Endothelial cell of umbilical vein (primary cell): ENCODE measurements around the gene KRTAP27-1.

Experiments used
- EZH2 ChIP-seq: IDR thresholded peaks from 2 replicates; pipeline ENCODE4 v1.6.1; 2012; ENCODE audit warnings: borderline replicate concordance, low read depth, mild to moderate bottlenecking, moderate library complexity, low read length, inconsistent platforms; ENCODE audit not compliant: severe bottlenecking
- FOS ChIP-seq: IDR thresholded peaks from 2 replicates; pipeline ENCODE4 v1.6.1; 2011; ENCODE audit warnings: mild to moderate bottlenecking, low read length, moderate library complexity, borderline replicate concordance; ENCODE audit not compliant: insufficient read depth
- MYC ChIP-seq: IDR thresholded peaks from one replicate; pipeline ENCODE4 v1.6.1; 2011; ENCODE audit warnings: mild to moderate bottlenecking, low read depth, low read length
- POLR2A ChIP-seq: IDR thresholded peaks from 2 replicates; pipeline ENCODE4 v1.6.1; 2012; ENCODE audit warnings: low read depth, mild to moderate bottlenecking, control low read depth, low read length
- POLR2AphosphoS5 ChIP-seq: IDR thresholded peaks from 2 replicates; pipeline ENCODE4 v1.6.1; 2012; ENCODE audit warnings: low read depth, mild to moderate bottlenecking, control low read depth, low read length, moderate library complexity; ENCODE audit not compliant: insufficient read depth
- TF ChIP-seq, protein P1 (sequence below), 2 donors: IDR thresholded peaks; 1 replicate in 1 of 2; 2 replicates in 1 of 2; pipeline ENCODE4 v1.5.1; 2011; ENCODE audit warnings: low read length in 2 of 2, mild to moderate bottlenecking in 2 of 2, moderate library complexity in 2 of 2, control low read depth in 1 of 2, inconsistent platforms in 1 of 2, low read depth in 1 of 2; ENCODE audit not compliant: insufficient read depth in 1 of 2; ENCODE audit errors: extremely low read depth in 1 of 2
- TF ChIP-seq, protein P2 (sequence below): IDR thresholded peaks from 2 replicates; pipeline ENCODE4 v1.6.1; 2011; ENCODE audit not compliant: insufficient read depth, insufficient read length

DNA sequence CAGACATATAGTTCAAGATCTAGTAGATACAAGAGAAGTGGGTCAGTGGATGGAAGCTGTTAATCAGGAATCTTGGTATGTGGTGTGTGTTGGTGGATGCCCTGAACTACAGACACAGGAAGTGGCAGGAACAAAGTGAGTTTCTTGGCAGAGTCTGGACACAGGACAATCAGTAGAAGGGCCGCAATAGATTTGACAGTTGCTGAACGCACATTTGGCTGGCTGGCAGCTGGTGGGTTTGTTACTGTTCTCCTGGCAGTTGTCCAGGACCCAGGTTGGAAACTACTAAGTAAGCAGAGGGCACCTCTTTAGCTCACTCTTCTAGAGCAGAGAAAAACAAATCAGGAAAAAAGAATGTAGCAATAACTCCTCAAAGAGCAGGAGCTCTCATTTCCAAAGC lies 30.6 kb downstream of the KRTAP27-1 start:
- TF ChIP-seq POLR2A, result no peak
- TF ChIP-seq, protein P1, sequence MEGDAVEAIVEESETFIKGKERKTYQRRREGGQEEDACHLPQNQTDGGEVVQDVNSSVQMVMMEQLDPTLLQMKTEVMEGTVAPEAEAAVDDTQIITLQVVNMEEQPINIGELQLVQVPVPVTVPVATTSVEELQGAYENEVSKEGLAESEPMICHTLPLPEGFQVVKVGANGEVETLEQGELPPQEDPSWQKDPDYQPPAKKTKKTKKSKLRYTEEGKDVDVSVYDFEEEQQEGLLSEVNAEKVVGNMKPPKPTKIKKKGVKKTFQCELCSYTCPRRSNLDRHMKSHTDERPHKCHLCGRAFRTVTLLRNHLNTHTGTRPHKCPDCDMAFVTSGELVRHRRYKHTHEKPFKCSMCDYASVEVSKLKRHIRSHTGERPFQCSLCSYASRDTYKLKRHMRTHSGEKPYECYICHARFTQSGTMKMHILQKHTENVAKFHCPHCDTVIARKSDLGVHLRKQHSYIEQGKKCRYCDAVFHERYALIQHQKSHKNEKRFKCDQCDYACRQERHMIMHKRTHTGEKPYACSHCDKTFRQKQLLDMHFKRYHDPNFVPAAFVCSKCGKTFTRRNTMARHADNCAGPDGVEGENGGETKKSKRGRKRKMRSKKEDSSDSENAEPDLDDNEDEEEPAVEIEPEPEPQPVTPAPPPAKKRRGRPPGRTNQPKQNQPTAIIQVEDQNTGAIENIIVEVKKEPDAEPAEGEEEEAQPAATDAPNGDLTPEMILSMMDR (IDR thresholded peaks at IDR 0.05; ENCODE audit: extremely low read depth in 1 of 2, insufficient read depth in 1 of 2, low read depth in 1 of 2, low read length in 2 of 2), result no peak
- TF ChIP-seq EZH2, result no peak
- TF ChIP-seq POLR2AphosphoS5, result no peak
- TF ChIP-seq, protein P2, sequence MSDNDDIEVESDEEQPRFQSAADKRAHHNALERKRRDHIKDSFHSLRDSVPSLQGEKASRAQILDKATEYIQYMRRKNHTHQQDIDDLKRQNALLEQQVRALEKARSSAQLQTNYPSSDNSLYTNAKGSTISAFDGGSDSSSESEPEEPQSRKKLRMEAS, result no peak
- no peak for TF ChIP-seq FOS
- TF ChIP-seq MYC, result no peak
